Loucy (cell line): Measurements from ENCODE around the gene ZNF326.

Experiments
- EZH2phosphoT487 ChIP-seq: fragments of 200-600 bp; IDR thresholded peaks from 2 replicates; pipeline ENCODE4 v1.6.1; 2018; ENCODE audit warnings: antibody characterized with exemption, mild to moderate bottlenecking, moderate library complexity, borderline replicate concordance
- TF ChIP-seq, protein P1 (sequence below): fragments of 200-600 bp; sonication (generic); conservative IDR thresholded peaks from 2 replicates; pipeline ENCODE4 v1.5.1; 2014; ENCODE audit warnings: mild to moderate bottlenecking, antibody characterized with exemption, low read length

DNA sequence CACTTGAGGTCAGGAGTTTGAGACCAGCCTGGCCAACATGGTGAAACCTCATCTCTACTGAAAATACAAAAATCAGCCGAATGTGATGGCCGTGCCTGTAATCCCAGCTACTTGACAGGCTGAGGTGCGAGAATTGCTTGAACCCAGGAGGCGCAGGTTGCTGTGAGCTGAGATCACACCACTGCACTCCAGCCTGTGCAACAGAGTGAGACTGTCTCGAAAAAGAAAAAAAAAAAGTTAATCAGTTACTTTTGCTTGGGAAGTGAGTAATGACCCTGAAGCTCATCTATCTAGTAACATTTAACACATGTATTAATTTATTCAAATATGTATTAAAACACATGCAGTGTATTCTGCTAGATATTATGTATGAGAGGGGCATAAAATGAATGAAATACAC is 49.4 kb downstream of the ZNF326 start:
- TF ChIP-seq, protein P1, sequence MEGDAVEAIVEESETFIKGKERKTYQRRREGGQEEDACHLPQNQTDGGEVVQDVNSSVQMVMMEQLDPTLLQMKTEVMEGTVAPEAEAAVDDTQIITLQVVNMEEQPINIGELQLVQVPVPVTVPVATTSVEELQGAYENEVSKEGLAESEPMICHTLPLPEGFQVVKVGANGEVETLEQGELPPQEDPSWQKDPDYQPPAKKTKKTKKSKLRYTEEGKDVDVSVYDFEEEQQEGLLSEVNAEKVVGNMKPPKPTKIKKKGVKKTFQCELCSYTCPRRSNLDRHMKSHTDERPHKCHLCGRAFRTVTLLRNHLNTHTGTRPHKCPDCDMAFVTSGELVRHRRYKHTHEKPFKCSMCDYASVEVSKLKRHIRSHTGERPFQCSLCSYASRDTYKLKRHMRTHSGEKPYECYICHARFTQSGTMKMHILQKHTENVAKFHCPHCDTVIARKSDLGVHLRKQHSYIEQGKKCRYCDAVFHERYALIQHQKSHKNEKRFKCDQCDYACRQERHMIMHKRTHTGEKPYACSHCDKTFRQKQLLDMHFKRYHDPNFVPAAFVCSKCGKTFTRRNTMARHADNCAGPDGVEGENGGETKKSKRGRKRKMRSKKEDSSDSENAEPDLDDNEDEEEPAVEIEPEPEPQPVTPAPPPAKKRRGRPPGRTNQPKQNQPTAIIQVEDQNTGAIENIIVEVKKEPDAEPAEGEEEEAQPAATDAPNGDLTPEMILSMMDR, result no peak
- TF ChIP-seq EZH2phosphoT487, result no peak
